ENCODE results near the gene ACAA1. TPM values are rescaled to one million over a fixed set of nuclear protein-coding genes. Genes with fewer than 3 reads are reported as not detected.
A peak's percentile ranks its signal among the peaks of the same experiment; 100 is the strongest.

ACAA1 gene
- total RNA-seq, 1 donor from 2014 or later: 81.7 TPM

DNA sequence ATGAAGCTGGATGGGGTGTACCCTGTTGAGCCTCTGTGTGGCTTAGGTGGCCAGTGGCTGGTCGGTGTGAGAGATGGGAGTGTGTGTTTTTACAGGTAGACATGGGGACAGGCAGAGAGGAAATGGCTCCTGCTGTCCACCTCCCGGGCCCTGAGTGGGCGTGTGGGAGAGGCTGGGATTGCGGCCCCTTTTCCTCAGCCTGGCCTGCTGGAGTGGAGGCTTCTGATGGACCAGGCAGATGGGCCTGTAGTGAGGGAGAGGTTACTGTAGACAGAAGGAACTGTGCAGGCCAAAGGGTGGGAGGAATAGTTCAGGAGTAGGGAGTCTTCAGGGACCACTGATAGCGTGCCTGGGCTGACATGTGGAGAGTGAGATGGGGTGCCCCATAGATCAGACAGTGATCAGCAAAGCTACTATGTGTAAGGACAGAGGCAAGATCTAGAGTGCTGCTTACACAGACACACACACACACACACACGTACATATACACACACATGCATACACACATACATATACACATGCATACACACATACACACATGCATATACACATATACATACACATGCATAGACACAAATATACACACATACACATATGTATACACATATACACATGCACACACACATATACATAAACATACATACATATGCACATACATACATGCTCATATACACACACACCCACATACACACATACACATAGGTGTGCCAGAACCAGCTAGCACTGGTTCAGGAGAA lies 26.4 kb downstream of the ACAA1 start:
- no peak overlapping the region for H3K27ac ChIP-seq
- intact Hi-C loops (cut with DNase I): no loop called here
- no peak overlapping the region for H3K4me3 ChIP-seq
- H3K9me3 ChIP-seq: no peaks in the 10 kb centered on the region
- H3K36me3 ChIP-seq: no peaks in the 10 kb centered on the region
- ATAC-seq: no peak
- H3K27me3 ChIP-seq: no peaks in the 10 kb centered on the region
- H3K4me1 ChIP-seq: no peaks in the 10 kb centered on the region
- DNase-seq: no peak
- TF ChIP-seq, protein P1, sequence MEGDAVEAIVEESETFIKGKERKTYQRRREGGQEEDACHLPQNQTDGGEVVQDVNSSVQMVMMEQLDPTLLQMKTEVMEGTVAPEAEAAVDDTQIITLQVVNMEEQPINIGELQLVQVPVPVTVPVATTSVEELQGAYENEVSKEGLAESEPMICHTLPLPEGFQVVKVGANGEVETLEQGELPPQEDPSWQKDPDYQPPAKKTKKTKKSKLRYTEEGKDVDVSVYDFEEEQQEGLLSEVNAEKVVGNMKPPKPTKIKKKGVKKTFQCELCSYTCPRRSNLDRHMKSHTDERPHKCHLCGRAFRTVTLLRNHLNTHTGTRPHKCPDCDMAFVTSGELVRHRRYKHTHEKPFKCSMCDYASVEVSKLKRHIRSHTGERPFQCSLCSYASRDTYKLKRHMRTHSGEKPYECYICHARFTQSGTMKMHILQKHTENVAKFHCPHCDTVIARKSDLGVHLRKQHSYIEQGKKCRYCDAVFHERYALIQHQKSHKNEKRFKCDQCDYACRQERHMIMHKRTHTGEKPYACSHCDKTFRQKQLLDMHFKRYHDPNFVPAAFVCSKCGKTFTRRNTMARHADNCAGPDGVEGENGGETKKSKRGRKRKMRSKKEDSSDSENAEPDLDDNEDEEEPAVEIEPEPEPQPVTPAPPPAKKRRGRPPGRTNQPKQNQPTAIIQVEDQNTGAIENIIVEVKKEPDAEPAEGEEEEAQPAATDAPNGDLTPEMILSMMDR (IDR thresholded peaks at IDR 0.05): no peak

- no peaks in the 10 kb centered on the region for H3K27me3 ChIP-seq
- TF ChIP-seq, protein P1 (IDR thresholded peaks at IDR 0.05): no peak
- no peaks in the 10 kb centered on the region for H3K4me1 ChIP-seq
- H3K9me3 ChIP-seq: no peaks in the 10 kb centered on the region
- intact Hi-C loops (cut with DNase I): no loop called here
- no peak overlapping the region for H3K27ac ChIP-seq
- H3K36me3 ChIP-seq: no peaks in the 10 kb centered on the region
- ATAC-seq (no peak), DNase-seq (no peak)
- H3K4me3 ChIP-seq: no peak overlapping the region
Measured at GRCh38 chr3:38109580-38110313, 27.2 kb downstream of the ACAA1 start.

DNA sequence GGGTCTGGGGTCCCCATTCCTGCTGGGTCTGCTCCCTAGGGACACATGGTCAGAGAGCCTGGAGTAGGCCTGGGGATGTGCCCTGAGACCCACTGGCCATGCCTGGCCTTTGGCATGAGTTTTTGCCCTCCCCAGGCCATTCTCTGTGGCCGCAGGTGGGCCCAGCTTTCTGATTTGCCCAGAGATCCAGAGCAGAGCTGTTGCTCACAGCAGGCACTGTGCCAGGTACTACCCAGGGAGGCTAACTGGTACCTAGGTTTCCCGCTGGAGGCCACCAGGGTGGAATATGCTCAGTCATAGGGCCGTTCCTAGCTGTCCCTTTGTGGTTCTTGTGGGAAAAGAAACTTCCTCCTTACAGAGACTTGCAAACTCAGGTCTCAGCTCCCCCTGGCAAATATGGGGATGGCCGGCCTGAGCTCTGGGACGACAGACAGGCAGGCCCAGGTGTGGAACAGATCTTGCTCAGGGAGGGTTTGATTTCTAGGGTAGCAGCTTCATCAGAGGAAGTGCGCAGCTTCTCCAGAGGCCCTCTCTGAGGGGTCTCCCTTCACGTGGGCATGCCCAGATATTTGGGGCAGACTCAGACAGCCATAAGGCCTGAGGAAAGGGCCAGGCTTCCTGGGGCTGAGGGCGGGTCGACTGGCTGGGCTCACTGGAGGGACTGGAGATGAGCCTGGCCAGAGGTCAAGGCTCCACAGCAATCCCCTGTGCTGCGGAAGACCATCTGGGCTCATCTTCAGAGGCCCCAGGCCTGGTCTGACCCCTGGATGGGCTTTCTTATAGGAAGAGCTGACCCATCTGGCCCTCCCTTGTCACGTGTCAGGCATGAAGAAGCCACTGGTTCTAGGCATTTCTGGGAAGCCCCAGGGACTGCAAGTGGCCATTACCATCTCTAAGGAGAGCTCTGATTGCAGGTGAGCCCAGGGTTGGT lies 28.0 kb downstream of the ACAA1 start:
- ATAC-seq (peak; percentile 66), DNase-seq (peak; percentile 52)
- Histone ChIP-seq H3K27ac (no peak overlapping the region), H3K27me3 (no peaks in the 10 kb centered on the region), H3K4me3 (no peak overlapping the region), H3K9me3 (no peaks in the 10 kb centered on the region), H3K36me3 (no peaks in the 10 kb centered on the region), H3K4me1 (no peaks in the 10 kb centered on the region)
- intact Hi-C loops (cut with DNase I): no loop called here
- TF ChIP-seq, protein P1 (IDR thresholded peaks at IDR 0.05): no peak

DNA sequence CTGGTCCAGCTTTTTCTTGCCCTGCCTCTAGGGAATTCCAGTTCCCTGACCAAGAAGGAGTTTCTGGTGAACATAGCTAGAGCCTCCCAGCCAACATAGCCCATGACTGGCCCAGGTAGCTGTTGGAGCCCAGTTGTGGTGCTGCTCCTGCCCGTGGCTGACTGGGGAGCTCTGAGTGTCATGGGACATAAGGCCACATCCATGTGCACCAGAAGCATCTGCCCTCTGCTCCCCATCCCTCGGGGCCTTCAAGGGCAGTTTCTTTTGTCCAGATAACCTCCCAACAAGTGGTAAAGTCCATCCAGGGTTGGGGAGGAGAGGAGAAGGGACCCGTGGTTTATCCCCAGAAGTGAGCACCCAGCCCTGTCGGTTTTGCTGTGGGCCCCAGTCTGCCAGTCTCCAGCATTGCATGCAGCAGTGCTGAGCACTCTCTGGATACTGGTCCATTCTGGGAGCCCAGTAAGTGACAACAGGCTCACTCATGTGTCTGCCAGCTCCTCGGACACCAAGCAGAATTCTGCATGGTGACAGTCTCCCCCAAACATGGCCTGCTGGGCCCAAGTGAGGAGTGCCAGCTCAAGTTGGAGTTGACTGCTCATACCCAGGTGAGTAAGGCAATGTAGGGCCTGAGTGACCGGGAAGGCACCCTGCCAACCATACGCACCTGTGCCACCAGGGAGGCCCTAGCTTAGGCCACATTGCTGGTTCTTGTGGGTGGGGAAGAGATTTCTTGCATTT lies 28.8 kb downstream of the ACAA1 start:
- ATAC-seq (no peak), DNase-seq (no peak)
- no peak overlapping the region for H3K4me3 ChIP-seq
- no peaks in the 10 kb centered on the region for H3K27me3 ChIP-seq
- H3K36me3 ChIP-seq: no peaks in the 10 kb centered on the region
- intact Hi-C loops (cut with DNase I): no loop called here
- no peaks in the 10 kb centered on the region for H3K9me3 ChIP-seq
- H3K4me1 ChIP-seq: no peaks in the 10 kb centered on the region
- TF ChIP-seq, protein P1 (IDR thresholded peaks at IDR 0.05): no peak
- H3K27ac ChIP-seq: no peak overlapping the region

DNA sequence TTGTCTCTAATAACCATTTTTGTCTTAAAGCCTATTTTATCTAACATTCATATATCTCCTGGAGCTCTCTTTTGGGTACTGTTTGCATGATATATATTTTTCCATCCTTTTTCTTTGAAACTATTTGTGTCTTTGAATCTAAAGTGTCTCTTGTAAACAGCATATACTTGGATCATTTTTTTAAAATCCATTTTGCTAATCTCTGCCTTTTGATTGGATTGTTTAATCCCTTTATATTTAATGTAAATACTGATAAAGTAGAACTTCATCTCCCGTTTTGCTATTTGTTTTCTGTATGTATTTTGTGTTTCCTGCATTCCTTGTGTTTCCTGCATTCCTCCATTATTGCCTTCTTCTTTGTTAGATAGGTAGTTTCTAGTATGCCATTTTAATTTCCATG lies 31.4 kb downstream of the ACAA1 start:
- intact Hi-C loops (cut with DNase I): no loop called here
- Histone ChIP-seq H3K4me1 (peaks cover 5% of the 10 kb centered on the region), H3K4me3 (no peak overlapping the region), H3K36me3 (no peaks in the 10 kb centered on the region), H3K9me3 (no peaks in the 10 kb centered on the region), H3K27me3 (no peaks in the 10 kb centered on the region), H3K27ac (no peak overlapping the region)
- DNase-seq (no peak), ATAC-seq (no peak)
- TF ChIP-seq, protein P1 (IDR thresholded peaks at IDR 0.05): no peak
